ENCODE results near the gene PNPT1.
"Not testable (repeated sequence)": the region's sequence is repeated elsewhere in the genome, so short reads cannot be mapped to it uniquely, and the experiment has no call there.

The PNPT1 gene

DNA sequence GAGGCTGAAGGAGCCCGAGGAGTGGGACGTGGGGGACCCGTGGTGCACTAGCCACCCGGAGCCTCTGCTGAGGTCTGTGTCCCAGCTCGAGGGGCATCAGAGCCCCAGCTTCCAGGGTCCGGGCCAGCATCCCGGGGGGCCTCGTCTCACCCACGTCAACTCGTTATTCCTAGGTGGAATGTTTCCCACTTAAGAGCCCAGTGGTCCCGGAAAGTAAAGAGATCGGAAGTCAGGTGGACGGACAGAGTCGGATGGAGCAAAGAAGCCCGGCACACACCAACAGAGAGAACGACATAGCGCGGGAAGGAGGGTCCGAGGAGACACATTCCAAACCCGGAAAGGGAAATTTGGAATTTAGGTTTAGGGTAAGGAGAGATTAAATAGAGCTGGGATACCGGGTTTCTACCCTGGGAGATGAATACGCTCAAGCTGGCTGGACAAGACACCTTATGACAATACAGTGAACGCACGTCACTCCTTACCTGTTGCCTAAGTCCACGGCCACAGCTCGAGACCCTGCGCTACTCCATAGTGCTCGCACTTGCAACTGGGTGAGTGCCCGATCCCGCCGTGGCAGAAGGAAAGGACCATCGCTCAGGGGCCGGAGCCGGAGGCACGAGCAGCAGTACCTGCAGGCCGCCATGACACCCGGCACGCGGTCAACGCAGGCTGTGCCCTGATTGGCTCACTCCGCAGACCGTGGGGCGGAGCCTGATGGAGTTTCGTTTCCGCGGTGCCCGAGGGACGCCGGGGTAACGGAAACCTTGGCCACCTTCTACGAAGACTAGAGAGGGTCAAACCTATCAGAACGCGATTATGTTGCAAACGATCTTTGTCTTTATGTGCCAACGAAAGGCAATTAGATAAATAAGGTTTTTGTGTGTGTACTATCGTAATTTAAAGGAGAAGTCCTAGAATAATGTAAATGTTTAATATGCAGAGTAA is at the start of gene PNPT1:
PNPT1 (minus strand) TSS at position 664 of the 945 bp plus-strand sequence; CDS start at position 643, 21 bp downstream.
- peak; percentile 98 for DNase-seq

DNA sequence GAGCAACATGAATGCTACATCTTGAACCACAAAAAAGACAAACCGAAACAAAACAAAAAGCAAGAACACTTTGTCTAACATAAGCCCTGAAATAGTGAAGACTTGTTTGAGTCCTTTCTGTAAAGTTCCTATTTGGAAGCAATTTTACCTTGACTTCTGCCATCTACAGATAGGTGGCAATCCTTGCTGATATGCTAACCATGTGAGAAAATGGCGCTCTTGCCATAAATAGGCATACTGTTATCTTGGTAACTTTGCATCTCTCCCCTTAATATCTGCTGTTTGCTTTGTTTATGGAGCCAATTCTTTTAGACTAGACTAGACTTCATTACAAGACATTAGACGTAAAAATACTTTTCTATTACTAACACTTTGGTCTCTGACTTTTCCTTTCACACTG is 49.4 kb upstream of the PNPT1 start:
- no peak for DNase-seq

- DNase-seq: not testable (repeated sequence)
Measured at GRCh38 chr2:55736019-55736536, 42.4 kb upstream of the PNPT1 start.

DNA sequence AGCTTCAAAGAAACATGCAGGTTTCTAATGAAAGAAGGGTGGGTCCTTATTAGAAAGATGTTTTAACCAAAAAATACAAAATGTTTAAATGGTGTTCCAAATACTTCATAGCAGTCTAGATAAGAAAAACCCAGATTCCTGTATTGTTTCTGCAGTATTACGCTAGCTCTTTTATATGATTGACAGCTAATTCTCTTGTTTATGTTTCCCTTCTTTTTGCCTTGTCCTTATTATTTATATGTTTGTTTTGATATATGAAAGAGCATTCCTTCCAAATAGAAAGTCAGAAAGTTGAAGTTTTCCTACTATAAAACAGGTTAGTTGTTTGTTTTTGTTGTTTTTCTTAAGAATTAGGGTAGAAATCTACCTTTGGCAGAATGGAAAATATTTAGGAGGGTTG is 41.1 kb upstream of the PNPT1 start:
- DNase-seq: no peak

GRCh38 chr2:55733335-55733734 is 39.7 kb upstream of the PNPT1 start:
- DNase-seq: no peak

DNA sequence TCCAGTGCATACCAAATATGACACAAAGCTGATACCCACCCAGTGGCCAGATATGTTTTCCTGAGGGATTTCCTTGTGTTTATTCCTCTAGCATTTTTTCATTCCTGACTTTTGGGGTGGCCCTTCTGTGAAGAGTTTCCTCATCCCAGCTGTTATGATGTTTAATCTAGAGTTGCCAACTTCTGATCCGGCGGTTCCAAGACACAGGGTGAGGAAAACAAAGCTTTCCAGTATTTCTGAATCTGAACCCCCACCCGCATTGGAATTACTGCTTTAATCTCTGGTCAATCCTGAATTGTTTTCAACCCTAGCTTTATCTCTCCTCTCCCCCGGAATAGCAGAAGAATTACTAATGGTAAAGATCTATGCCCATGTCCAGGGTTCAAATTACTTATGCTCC is 39.2 kb upstream of the PNPT1 start:
- no peak for DNase-seq

GRCh38 chr2:55729136-55729685 is 35.6 kb upstream of the PNPT1 start:
- DNase-seq: no peak

GRCh38 chr2:55721596-55722215 is 28.1 kb upstream of the PNPT1 start:
- no peak for DNase-seq

GRCh38 chr2:55720417-55720816 is 26.8 kb upstream of the PNPT1 start:
- no peak for DNase-seq

- DNase-seq: no peak
Measured at GRCh38 chr2:55719852-55720251, 26.2 kb upstream of the PNPT1 start.

- DNase-seq: peak; percentile 93
Measured at GRCh38 chr2:55718165-55719008, 24.7 kb upstream of the PNPT1 start.

GRCh38 chr2:55715626-55716025 is 22.0 kb upstream of the PNPT1 start:
- no peak for DNase-seq

DNA sequence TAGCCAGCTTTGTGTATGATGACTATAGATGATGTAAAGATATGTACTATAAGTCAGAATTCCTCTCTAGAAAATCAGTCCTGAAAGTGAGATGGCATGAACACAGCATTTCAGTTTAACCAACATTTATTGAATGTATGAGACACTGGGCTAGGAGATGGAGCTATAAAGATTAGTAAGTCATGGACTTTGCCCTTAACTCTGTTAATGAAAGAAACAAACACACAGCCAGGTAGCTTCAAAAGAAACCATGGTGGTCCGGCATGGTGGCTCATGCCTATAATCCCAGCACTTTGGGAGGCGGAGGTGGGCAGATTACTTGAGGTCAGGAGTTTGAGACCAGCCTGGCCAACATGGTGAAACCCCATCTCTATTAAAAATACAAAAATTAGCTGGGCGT is 21.5 kb upstream of the PNPT1 start:
- not testable (repeated sequence) for DNase-seq

- DNase-seq: no peak
Measured at GRCh38 chr2:55712477-55713060, 18.9 kb upstream of the PNPT1 start.

GRCh38 chr2:55710025-55710424 is 16.4 kb upstream of the PNPT1 start:
- DNase-seq: no peak

DNA sequence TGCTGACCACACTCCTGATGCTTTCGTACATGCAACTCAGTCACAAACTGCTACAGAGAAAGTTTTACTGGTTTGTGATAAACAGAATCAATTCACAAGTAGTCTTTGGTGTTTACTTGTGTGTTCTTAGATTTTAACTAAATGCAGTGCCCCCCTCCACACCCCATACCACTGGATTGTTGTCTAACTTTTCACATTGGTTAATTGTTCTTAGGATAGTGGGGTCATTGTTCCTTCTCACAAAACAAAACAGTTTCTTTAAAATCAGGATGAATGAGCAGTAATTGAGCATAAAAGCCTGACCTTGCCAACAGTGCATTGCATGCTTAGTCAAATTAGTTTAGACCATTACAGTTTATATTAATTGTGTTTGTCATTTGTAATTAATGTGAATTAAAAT is 14.1 kb upstream of the PNPT1 start:
- DNase-seq: no peak

DNA sequence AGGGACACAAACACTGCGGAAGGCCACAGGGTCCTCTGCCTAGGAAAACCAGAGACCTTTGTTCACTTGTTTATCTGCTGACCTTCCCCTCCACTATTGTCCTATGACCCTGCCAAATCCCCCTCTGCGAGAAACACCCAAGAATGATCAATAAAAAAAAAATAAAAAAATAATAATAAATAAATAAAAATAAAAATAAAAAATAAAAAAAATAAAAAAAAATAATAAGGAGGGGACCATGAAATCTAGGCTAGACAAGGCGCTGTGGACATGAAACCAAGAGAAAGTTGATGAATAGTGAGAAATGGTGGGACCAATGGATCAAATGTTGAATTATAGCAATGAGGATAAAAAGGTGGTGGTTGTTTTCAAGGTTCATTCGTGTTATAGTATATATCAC is 12.6 kb upstream of the PNPT1 start:
- not testable (repeated sequence) for DNase-seq

DNA sequence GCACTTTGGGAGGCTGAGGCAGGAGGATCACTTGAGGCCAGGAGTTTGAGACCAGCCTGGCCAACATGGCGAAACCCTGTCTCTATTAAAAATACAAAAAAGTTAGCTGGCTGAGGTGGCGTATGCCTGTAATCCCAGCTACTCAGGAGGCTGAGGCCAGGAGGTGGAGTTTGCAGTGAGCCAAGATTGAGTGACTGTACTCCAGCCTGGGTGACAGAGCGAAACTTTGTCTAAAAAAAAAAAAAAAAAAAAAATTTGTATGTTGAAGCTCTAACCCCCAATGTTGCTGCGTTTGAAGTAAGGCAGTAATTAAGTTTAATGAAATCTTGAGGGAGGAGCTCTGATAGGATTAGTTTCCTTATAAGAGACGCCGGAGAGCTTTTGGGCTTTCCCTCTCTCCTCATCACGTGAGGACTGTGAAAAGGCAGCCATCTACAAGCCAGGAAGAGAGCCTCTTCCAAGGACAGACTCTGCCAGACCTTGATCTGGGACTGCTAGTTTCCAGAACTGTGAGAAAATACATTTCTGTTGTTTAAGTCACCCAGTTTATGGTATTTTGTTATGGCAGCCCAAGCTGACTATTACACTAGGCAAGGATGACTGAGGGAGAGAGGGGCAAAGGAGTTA is 11.5 kb upstream of the PNPT1 start:
- DNase-seq: no peak

DNA sequence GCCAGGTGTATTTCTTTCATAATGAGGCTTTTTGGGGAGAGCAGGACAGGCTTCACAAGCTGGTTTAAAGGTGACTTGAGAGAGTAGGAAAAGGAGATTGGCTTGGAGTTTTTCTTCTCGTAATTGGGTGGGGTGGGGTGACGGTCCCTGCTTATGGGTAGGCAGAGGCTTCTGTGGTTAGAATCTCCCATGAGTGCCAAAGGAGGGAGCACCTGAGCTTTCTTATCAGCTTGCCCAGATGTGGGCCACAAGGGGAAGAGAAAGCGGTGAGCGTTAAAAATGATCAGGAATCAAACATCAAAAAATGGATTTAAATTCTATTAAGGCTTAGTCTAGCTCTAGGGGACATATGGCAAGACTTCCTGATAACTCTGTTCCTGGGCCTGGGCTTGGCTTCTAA is 9.7 kb upstream of the PNPT1 start:
- peak; percentile 80 for DNase-seq

GRCh38 chr2:55692740-55693139 is 904 bp downstream of the PNPT1 start:
- not testable (repeated sequence) for DNase-seq

DNA sequence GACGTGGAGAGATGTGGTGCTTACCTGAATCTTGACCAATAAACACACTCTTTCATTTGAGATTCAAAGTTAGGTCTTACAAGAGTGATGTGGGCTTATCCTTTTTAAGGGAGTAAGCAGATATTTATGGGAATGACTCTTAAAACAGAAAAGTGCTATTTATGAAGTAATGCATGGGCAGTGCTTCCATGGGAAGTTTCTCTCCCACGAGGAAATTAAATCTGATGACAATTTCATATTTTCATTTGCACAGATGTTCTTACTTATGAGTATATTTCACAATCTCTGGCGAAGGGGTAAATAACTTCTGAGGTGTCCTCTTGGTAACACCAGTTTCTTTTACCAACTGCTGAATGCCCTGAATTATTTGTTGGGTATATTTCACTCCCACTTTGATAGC is 21.0 kb downstream of the PNPT1 start:
- DNase-seq: no peak

GRCh38 chr2:55668956-55669355 is 24.7 kb downstream of the PNPT1 start:
- no peak for DNase-seq
